ENCODE data around the gene CCDC92B. TPM values are rescaled to one million over a fixed set of nuclear protein-coding genes. Genes with fewer than 3 reads are reported as not detected.

CCDC92B gene
- polyA plus RNA-seq, 1 experiment: 0.02 TPM

DNA sequence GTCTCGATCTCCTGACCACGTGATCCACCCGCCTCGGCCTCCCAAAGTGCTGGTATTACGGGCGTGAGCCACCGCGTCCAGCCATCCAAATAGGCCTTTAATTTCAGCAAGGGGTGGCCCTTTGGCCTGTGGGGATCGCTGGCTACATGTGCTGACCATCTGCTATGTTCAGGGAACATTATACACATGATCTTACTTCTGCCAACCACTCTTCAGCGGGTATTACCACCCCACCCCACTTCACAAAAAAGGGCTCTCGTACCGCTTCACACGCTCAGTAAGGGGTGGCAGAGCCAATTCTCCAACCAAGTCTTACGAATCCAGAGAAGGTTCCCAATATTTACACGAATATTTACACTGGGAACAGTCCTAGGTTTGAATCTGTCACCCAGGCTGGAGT is 11.8 kb downstream of the CCDC92B start:
- CTCF ChIA-PET: no interaction called here
- POLR2A ChIA-PET: no interaction called here
- no peaks in the 10 kb centered on the region for H3K27me3 ChIP-seq (ENCODE audit: control insufficient read depth, insufficient read depth, low read length)
- TF ChIP-seq CTCF (IDR thresholded peaks at IDR 0.05; ENCODE audit: insufficient read depth, low read depth, low read length): no peak
- no peak for DNase-seq (ENCODE audit: low read depth)
- H3K36me3 ChIP-seq (ENCODE audit: control insufficient read depth, insufficient read depth, low read length): no peaks in the 10 kb centered on the region
- H3K4me3 ChIP-seq (ENCODE audit: low read depth, low read length): no peak overlapping the region

DNA sequence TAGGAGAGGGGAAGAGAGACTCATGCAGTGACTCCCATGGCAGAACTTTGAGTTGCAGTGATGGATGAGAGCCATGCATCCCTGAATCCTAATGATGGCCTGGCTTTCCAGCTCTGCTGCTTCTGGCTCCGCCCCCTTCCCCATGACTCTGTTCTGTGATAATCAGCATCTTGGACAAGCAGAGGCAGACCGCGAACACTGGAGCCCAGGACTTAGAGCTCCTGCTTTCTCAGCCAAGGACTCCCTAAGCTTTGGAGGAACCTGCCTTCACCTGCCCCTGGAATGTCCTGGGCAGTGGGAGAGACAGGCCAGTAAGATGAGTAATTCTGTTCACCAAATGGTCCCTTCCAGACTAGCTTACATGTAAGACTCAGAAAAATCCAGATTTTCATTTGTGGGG is 12.5 kb downstream of the CCDC92B start:
- ChIA-PET POLR2A (no interaction called here), CTCF (no interaction called here)
- Histone ChIP-seq H3K36me3 (ENCODE audit: control insufficient read depth, insufficient read depth, low read length) (no peaks in the 10 kb centered on the region), H3K27me3 (ENCODE audit: control insufficient read depth, insufficient read depth, low read length) (no peaks in the 10 kb centered on the region), H3K4me3 (ENCODE audit: low read depth, low read length) (no peak overlapping the region)
- no peak for DNase-seq (ENCODE audit: low read depth)
- TF ChIP-seq CTCF (IDR thresholded peaks at IDR 0.05; ENCODE audit: insufficient read depth, low read depth, low read length): no peak

DNA sequence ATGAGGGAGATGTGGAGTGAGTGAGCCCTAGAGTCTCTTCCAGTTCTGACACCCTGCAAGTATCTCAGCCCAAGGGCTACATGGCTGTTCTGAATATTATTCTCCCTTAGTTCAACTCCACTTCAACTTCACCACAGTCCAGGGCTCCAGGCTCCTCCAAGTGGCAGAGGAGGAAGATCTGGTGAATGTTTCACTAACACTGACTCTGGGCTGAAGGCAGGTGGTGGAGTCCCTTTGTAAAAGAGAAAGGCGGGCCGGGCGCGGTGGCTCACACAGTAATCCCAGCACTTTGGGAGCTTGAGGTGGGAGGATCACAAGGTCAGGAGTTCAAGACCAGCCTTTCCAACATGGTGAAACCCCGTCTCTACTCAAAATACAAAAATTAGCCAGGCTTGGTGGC is 13.6 kb downstream of the CCDC92B start:
- ChIA-PET POLR2A (no interaction called here), CTCF (no interaction called here)
- no peak for DNase-seq (ENCODE audit: low read depth)
- Histone ChIP-seq H3K27me3 (ENCODE audit: control insufficient read depth, insufficient read depth, low read length) (peaks cover 3% of the 10 kb centered on the region; the same call in 1 of the 2 replicates), H3K4me3 (ENCODE audit: low read depth, low read length) (no peak overlapping the region), H3K36me3 (ENCODE audit: control insufficient read depth, insufficient read depth, low read length) (no peaks in the 10 kb centered on the region)
- TF ChIP-seq CTCF (IDR thresholded peaks at IDR 0.05; ENCODE audit: insufficient read depth, low read depth, low read length): no peak

DNA sequence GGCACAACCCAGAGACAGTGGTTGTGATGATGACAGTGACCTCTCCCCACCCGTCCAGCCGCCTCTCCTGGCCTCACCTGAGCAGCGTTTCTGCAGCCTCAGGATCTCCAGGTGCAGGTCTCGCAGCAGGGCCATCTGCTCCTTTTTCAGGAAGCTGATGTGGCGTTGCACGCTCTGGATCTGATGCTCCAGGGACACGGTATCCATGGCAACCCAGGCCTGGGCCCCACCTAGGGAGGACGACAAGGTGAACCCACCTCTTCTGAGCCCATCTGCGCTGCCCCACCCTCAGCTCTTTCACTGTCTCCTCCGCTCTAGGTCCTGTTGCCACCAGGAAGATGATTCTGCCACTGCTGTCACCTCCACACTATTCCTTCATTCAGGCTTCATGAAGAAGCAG is 14.5 kb downstream of the CCDC92B start:
- TF ChIP-seq CTCF (IDR thresholded peaks at IDR 0.05; ENCODE audit: insufficient read depth, low read depth, low read length): no peak
- H3K36me3 ChIP-seq (ENCODE audit: control insufficient read depth, insufficient read depth, low read length): no peaks in the 10 kb centered on the region
- ChIA-PET POLR2A (no interaction called here), CTCF (no interaction called here)
- no peak for DNase-seq (ENCODE audit: low read depth)
- peaks cover 5% of the 10 kb centered on the region; the same call in 1 of the 2 replicates for H3K27me3 ChIP-seq (ENCODE audit: control insufficient read depth, insufficient read depth, low read length)
- H3K4me3 ChIP-seq (ENCODE audit: low read depth, low read length): no peak overlapping the region

DNA sequence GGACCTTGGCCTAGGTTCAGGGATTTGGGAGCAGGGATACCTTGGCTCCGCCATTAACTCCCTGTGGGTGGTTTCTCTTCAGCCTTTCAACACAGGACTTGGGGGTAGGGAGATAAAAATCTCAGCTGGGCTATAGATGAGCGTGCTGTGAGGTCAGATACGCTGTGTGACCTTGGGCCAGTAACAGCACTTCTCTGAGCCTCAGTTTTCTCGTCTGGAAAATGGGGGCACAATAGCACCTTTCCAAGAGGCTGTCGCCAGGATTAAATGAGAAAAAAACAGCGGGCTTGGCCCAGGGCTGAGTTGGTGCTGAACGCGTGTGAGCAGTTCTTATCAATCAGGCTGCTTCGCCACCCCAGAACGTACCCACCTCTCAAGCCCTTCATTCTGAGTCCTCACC is 17.6 kb downstream of the CCDC92B start:
- no peak for TF ChIP-seq CTCF (IDR thresholded peaks at IDR 0.05; ENCODE audit: insufficient read depth, low read depth, low read length)
- peaks cover 8% of the 10 kb centered on the region; the same call in 1 of the 2 replicates for H3K27me3 ChIP-seq (ENCODE audit: control insufficient read depth, insufficient read depth, low read length)
- ChIA-PET CTCF (no interaction called here), POLR2A (no interaction called here)
- no peaks in the 10 kb centered on the region for H3K36me3 ChIP-seq (ENCODE audit: control insufficient read depth, insufficient read depth, low read length)
- no peak for DNase-seq (ENCODE audit: low read depth)
- no peak overlapping the region for H3K4me3 ChIP-seq (ENCODE audit: low read depth, low read length)

All from BJ (cell line).